HG03469 (cell line): ENCODE results near the gene MGME1.
"Not testable (repeated sequence)": the region's sequence is repeated elsewhere in the genome, so short reads cannot be mapped to it uniquely, and the experiment has no call there.

Experiments
- ATAC-seq: cut with Tn5 transposase; IDR thresholded peaks from one replicate; pipeline ENCODE4 v1.9.1; 2021; ENCODE audit warnings: mild to moderate bottlenecking, moderate library complexity, moderate number of reproducible peaks; ENCODE audit not compliant: unreplicated experiment

The MGME1 gene

GRCh38 chr20:17959257-17959627 lies 9.6 kb upstream of the MGME1 start:
- ATAC-seq: no peak

- not testable (repeated sequence) for ATAC-seq
Measured at GRCh38 chr20:17960400-17960885, 8.4 kb upstream of the MGME1 start.

DNA sequence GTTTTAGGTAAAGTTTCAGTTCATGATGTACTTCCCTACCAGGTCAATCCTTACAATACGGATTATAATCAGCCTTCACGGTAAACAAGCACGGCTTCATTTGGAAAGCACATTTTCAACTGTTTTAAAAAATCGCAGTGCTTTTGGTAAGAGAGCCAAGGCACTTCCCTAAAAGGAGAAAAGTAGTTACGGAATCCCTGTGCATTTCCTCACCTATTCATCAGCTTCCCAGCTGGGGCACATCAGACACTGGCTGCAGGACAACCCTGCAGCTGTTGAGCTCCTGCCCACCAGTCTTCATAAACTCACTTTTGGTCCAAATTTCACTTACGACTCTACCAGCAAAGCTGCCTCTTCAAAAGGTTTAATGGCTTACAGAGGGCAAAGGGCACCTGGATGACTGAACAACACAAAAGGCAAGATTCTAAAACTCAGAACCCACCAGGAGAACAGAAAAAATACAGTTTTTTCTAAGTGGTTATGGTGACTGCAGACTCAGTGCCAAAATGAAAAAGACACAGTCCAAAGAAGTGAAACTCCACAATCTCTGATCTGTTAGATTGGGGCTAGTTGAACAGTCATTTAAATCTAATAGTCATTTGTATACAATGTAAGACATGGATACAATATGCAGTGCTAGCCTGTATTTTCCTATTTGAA lies 7.8 kb upstream of the MGME1 start:
- ATAC-seq: no peak

GRCh38 chr20:17961587-17961940 lies 7.3 kb upstream of the MGME1 start:
- no peak for ATAC-seq

DNA sequence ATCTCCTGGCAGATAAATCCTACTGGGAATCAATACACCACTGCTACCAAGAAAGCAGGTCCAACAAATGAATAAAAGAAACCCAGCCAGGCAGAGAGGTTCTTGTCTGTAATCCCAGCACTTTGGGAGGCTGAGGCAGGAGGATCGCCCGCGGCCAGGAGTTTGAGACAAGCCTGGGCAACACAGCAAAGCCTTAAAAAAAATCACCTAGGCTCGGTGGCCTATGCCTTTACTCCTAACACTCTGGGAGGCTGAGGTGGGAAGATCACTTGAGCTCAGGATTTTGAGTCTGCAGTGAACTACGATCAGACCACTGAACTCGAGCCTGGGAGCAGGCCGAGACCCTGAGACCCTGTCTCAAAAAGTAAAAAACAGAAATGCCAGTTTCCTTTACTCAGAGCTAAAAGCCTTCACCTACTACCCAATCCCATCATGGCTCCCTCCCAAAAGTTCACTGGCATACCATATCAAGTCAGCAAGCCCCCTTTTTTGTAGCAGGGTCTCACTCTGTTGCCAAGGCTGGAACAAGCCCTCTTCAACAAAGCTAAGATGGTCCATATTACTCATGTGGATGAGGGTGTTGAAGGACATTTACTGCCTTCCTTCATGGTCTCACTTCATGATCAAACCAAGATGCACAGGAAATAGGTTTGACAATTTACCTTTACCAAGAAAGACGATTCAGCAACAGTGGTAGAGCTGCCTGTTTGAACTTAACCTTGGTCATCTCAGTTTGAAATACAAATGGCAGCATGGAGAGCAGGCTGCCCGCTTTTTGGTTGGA lies 5.5 kb upstream of the MGME1 start:
- no peak for ATAC-seq

GRCh38 chr20:17964073-17964472 lies 4.7 kb upstream of the MGME1 start:
- no peak for ATAC-seq

- no peak for ATAC-seq
Measured at GRCh38 chr20:17964632-17965031, 4.2 kb upstream of the MGME1 start.

GRCh38 chr20:17965042-17965697 lies 3.6 kb upstream of the MGME1 start:
- no peak for ATAC-seq

- ATAC-seq: no peak
Measured at GRCh38 chr20:17966432-17967310, 2.1 kb upstream of the MGME1 start.

DNA sequence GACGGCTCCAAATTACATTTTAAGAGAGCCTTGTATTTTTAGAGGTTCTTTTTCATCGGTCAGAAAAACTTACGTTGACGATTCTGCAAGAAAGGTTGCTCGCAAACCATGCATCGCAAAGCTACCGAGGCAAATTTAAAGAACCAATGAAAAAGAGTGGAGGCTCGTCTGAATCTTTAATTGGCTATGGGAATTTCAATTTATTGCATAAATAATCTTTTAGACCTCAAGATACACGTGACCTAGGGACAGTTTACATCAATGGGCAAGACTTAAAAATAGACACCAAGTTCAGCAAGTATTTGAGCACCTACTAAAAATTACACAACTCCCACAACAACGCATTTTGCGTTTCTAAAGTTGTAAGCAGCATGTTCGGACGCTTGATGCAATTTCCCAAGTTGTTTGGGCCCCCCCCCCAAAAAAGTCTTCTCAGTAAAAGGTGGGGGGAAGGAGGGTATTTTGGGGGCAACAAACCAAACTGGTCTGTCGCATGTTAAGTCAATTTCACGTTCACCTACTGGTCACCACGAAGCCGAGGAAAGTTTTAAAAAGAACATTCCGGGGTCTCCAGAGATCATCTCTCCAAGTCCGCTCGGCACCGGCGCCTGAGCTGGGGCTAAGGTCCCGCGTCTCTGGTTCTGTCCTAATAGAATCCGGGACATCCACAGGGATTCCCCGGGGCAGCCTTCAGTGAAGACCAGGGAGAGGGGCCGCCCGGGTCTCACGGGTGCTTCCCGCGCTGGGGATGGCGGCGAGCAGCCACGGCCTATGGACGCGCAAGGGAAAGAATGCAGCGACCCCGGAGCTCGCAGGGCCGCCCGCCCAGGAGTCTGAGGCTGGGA lies 1.1 kb upstream of the MGME1 start:
- ATAC-seq: no peak

DNA sequence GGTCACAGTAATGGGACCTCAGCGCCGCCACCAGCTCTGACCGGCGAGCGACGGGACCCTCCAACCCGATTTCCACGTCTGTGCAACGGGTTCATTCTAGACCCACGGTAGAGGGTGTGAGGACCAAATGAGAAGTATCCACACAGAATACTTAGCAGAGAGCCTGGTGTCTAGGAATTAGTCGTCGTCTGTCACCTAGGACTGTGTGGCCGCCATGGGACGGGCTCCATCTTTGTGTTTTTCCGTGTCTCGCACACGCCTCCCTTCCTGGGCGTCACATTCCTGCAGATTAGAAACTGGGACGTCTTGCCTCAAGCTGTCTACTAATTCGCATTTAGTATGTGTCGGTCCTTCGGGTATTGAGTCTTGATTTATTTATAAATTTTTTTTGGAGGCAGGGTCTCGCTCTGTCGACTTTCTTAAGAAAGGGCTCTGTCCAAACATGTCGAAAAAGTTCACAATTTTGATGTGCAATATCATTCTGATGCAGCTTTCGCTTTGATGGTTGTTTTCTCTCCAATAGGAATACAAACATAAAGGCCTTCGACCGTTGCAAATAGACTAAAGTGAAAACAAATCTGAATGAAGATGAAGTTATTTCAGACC lies 563 bp downstream of the MGME1 start:
- ATAC-seq: no peak

GRCh38 chr20:17969884-17970409 lies 1.1 kb downstream of the MGME1 start:
- ATAC-seq: no peak

GRCh38 chr20:17971300-17972013 lies 2.6 kb downstream of the MGME1 start:
- ATAC-seq: no peak

DNA sequence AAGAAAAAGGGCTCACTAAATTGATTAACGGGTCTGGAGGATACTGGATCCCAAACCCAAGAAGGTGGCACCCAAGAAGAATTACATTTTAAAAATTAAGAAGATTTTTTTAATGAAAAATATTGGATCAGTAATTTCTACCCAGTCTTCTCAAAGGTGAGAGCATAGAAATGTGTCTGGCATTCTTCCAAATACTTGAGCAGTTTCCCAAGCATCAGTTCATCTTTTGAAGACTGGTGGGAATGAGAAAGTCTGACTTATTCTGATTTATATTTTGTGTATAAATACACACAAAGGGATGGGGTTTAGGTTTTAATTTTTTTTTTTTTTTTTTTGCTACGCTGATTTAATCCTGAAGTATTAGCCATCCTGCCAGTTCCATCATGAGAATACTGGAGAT lies 3.3 kb downstream of the MGME1 start:
- no peak for ATAC-seq

DNA sequence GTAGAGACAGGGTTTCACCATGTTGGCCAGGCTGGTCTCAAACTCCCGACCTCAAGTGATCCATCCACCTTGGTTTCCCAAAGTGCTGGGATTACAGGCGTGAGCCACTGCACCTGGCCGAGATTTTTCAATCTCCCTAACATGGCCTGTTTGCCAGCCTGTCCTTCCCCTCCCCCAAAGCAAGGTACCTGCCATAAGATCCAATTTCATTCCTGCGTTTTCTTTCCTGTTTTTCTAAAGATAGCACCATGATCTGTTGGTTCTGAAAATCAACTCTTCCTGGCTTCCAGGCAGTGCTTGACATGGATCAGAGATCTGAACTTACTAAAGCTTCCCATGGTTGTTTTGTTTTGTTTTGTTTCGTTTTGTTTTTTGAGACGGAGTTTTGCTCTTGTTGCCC lies 7.5 kb downstream of the MGME1 start:
- no peak for ATAC-seq

- ATAC-seq: no peak
Measured at GRCh38 chr20:17985388-17986018, 16.7 kb downstream of the MGME1 start.

- no peak for ATAC-seq
Measured at GRCh38 chr20:17987988-17988387, 19.2 kb downstream of the MGME1 start.

DNA sequence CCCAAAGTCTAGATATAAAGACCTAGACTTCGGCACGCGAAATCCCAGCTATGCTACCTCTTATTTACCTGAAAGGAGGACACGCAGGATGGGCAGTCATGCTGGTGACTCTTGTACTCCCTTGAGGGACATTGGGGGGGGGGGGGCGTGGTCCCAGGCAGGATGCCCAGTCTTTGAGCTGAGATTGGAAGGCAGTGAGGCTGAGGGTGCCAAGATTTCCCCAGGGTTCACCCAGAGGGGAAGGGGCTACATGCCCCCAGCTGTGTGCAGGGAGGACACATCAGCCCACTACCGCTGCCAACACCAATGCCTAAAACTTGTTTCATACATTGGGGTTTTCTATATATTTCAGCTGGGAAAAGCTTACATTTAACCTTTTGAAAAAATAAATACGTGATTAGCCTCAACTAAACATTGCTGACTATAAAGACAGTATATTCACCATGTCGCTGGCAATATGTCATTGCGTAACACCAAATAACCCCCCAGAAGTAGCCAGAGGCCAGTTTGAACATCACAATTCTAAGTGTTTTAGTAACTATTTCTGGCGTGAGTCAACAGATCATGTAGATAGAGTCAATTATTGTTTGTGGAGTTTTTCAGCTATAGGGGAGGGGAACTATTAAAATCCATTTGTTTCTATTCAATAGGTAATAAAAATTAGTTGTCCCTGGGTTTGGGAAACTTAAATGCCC lies 21.6 kb downstream of the MGME1 start:
- no peak for ATAC-seq
